Measurements from ENCODE around the gene MRI1. TPM values are rescaled to one million over a fixed set of nuclear protein-coding genes. Genes with fewer than 3 reads are reported as not detected.

The MRI1 gene
- polyA plus RNA-seq, 1 donor: 28.4 TPM

DNA sequence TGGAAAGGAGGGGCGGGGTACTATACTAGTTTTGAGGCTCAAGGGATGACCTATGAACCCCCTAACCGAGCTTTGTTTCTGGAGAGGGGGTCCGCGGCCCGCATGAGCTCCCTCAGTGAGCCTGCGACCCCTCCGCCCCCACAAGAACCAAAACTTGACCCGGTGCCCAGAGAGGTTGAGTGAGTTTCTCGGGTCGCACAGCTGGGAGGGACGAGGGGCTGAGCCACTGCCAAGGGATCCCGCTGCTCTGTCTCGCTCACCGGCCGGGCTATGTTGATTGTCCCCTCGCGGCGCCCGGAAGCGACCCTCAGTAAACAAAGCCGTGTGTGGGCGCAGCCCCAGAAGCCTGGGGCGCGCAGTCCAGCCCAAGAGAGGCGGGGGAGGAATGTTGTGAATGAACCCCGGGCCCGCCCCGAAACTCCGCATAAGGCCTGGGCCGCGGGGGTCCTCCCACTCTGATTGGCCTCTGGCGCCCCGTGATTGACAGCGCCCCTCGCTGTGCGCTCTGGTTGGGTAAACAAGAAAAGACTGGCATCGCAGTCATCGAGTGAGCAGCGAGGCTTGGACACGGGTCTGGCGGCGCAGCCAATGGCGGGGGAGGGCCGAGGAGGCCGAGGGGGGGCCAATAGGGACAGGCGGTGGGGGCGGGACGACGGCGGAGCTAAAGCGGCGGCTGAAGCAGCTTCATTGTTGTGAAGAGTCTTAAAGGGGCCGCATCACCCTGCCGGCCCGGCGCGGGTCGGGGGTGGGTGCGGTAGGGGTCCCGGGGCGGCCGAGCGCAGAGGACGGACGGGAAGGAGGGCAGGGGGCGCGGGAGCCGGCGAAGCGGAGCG, 30.7 kb downstream of the MRI1 start, which contains the start of gene ZSWIM4:
Gene ZSWIM4 (plus strand): TSS at position 687 of the 833 bp plus-strand sequence. CDS start 206 bp downstream, outside the sequence.
- peak; percentile 99 for DNase-seq

DNA sequence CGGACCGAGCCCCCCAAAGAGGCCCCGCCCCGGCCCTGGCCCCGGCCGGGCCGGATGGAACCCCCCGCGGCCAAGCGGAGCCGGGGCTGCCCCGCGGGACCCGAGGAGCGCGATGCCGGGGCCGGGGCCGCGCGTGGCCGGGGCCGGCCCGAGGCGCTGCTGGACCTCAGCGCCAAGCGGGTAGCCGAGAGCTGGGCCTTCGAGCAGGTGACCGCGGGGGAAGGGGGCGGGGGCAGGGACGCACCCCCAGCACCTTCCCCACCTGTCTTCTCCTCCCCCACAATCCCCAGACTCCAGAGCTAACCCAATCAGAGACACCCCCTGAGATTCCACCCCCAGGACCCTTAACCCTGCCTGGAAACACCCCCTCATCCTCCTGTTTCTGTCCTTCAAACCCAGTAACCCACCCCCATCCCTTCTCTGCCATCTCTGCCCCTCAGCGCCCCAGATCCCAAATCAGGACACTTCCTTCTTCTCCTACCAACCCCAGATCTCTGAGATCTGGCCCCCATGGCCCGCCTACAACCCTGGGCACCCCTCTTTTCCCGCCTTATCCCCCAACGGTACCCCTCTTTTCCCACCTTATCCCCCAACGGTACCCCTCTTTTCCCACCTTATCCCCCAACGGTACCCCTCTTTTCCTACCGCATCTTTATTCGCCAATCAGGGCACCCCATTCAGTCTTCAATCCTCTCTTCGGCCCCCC, 31.4 kb downstream of the MRI1 start:
- DNase-seq: no peak

DNA sequence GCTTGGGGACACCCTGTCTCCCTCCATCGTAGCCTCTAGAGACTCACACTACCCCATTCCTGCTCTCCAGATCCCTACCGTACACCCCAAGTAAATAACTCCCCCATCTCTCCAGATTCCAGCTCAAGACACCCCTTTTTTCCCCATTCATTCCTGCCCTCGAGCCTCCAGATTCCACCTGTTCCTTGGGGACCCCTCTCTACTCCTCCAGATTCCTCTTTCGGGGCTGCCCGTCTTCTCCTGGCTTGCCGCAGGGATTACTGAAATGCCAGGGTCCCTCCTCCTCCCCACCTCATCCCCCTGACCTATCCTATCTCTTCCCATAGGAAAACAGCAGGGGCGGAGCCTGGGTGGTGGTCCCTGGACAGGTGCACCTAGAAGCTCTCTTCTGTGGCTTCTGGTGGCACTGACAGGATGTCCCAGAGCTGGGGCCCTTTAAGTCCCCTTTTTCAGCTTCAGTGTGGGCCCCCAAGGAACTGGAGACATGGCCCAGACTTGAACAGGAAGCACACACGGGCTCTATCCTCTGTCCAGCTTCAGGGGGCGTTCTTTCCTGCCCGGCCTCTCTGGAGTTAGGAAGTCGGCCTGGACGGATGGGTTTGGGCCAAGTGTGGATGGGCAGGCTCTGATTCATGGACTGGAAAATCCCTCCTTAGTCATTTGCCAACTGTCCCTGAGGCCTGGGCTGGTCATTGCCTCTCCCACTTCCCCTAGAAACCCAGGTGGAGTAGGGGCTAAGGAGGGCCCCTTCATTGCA, 32.2 kb downstream of the MRI1 start:
- peak; percentile 63 for DNase-seq

GRCh38 chr19:13797058-13797440, 32.7 kb downstream of the MRI1 start:
- no peak for DNase-seq

DNA sequence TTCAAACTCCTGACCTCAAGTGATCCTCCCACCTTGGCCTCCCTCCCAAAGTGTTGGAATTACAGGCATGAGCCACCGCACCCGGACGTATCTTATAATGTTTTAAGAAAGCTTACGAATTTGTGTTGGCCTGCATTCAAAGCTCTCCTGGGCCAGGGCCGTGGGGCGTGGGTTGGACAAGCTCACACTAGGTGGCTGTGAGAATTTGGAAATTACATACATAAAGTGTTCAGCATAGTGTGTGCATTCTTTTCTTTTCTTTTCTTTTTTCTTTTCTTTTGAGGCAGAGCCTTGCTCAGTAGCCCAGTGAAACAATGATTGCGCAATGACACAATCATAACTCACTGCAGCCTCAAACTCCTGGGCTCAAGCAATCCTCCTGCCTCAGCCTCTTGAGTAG, 33.5 kb downstream of the MRI1 start:
- DNase-seq: no peak

DNA sequence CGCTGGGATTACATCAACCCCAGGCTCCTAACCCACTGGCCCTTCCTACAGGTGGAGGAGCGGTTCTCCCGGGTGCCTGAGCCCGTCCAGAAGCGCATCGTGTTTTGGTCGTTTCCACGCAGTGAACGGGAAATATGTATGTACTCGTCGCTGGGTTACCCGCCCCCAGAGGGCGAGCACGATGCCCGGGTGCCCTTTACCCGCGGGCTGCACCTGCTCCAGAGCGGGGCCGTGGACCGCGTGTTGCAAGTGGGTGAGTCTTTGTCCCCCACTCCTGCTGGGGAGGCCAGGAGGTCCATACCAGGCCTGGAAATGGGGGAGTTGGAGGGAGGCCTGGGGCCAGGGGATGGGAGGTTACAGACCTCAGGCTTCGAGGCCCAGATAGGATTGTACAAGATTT, 35.3 kb downstream of the MRI1 start:
- DNase-seq: no peak

- DNase-seq: no peak
Observed at GRCh38 chr19:13803038-13803437, 38.7 kb downstream of the MRI1 start.

DNA sequence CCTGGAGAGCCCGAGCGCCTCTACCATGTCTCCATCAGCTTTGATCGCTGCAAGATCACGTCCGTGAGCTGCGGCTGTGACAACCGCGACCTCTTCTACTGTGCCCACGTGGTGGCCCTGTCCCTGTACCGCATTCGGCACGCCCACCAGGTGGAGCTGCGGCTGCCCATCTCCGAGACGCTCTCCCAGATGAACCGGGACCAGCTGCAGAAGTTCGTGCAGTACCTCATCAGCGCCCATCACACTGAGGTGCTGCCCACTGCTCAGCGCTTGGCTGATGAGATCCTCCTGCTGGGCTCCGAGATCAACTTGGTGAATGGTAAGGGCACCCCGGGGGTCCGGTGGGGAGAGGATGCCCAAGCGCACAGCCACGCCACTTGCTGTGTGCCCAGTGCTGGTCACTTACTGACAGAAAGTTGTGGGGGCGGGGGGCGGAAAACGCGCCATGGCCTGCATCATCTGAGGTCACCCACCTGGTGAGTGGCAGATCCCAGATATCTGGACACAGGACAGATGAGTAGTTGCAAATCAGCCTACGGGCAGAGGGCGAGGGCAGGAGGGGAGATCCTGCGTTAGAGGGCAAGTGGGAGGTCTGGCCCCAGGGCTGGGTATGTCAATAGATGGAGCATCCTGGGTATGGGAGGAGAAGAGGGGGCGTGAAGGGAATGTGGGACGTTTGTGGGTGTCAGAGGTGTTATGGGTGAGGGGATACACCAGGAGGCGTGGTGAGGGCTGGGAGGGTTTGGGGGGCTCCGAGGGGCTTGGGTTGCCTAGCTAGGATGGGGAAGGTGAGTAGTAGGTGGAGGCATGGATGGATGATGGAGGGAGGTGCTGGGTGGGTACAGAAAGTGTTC, 40.7 kb downstream of the MRI1 start:
- DNase-seq: no peak

DNA sequence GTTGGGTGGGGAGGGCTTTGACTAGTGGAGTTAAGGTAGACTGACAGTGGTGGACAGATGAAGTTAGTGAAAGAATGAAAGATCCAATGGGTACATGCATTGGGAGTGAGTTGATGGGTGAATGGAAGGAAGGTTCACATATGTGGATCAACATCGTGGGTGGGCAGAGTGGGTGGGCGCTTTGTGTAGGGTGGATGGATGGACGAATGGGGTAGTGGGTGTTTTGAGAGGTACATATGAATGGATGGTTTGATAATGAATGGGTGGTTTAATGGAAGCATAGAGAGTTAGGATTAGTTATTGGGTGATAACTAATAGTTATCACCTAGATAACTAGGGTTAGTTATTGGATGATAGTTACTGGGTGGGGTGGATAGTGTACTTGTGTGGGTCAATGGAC, 42.4 kb downstream of the MRI1 start:
- no peak for DNase-seq

GRCh38 chr19:13807421-13808021, 43.2 kb downstream of the MRI1 start:
- no peak for DNase-seq

- no peak for DNase-seq
Observed at GRCh38 chr19:13808856-13809255, 44.5 kb downstream of the MRI1 start.

GRCh38 chr19:13812544-13812943, 48.2 kb downstream of the MRI1 start:
- no peak for DNase-seq

DNA sequence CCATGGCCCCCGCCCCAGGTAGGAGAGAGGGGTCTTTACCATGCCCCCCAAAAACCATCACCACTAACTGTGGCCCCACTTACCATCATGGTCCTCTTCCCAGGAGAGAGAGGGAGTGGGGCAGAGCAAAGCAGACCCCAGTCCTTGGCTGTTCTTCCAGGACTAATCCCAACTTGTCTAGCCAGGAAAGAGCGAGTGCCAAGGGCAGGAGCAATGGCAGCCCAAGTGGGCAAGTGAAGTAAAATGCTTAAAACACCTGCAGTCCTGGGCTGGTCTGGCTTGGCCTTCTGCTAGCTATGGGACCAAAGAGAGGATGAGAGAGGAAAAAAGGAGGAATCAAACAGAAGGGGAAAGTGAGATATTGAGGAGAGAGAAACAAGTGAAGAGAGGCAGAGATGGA, 48.8 kb downstream of the MRI1 start:
- no peak for DNase-seq

DNA sequence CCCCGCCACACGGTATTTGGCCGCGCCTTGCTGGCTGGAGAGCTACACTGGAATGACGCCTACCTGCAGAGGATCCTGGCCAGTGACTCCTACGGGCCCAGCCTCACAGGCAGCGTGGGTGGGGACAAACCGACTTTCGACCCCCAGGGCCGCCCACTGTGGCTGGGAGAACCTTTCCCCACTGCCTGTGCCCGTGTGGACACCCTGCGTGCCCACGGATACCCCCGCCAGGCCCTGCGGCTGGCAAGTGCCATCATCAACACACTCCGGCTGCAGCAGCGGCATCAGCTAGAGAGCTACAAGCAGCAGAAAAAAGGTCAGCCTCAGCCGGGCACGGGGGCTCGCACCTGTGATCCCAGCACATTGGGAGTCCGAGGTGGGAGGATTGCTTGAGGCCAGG, 50.2 kb downstream of the MRI1 start:
- no peak for DNase-seq

DNA sequence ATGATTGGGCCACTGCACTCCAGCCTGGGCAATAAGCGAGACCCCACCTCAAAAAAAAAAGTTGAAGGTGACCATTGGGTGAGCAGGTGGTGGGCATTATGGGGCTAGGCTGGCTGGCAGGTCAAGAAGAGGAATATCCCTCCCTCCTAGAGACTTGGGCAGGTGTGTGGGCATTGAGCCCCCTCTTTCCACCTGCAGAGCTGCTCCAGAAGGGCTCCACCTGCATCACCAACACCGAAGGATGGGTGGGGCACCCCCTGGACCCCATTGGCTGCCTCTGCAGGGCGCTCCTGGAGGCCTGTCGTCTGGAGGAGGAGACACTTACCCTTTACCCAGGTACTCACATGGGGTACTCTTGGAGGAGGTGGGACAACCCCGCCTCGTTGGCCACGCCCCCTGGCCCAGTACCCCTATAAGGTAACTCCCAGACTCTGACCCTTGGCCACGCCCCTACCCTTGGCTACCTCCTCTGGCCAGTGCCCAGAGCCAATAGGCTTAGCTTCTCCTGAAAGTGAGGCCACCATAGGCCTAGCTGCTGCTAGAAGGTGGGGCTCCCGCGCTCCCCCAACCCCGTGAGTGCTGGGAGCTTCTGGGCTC, 52.8 kb downstream of the MRI1 start:
- DNase-seq: no peak

- no peak for DNase-seq
Observed at GRCh38 chr19:13817615-13818371, 53.5 kb downstream of the MRI1 start.

- no peak for DNase-seq
Observed at GRCh38 chr19:13819238-13819637, 54.9 kb downstream of the MRI1 start.

- DNase-seq: no peak
Observed at GRCh38 chr19:13821292-13821691, 57.0 kb downstream of the MRI1 start.

GRCh38 chr19:13823256-13823655, 58.9 kb downstream of the MRI1 start:
- no peak for DNase-seq
